ENCODE results near the gene IL36B.

GRCh38 chr2:113079131-113079530, 26.5 kb upstream of the IL36B start:
- TF ChIP-seq NFRKB (IDR thresholded peaks at IDR 0.05) = no peak
- TF ChIP-seq BHLHE40 (IDR thresholded peaks at IDR 0.05; ENCODE audit: borderline replicate concordance) = no peak
- no peak for TF ChIP-seq LEF1 (IDR thresholded peaks at IDR 0.05; ENCODE audit: borderline replicate concordance)
